GM20000 (cell line): ENCODE results near the gene ACOT9.
"Not testable (repeated sequence)": the region's sequence is repeated elsewhere in the genome, so short reads cannot be mapped to it uniquely, and the experiment has no call there.

ENCODE experiments used
- DNase-seq: peaks from one replicate; pipeline ENCODE4 v3.0.0; 2012; ENCODE audit warnings: low spot score
- CTCF ChIP-seq: IDR thresholded peaks from 2 replicates; pipeline ENCODE4 v1.5.1; 2012; ENCODE audit warnings: mild to moderate bottlenecking, control low read depth; ENCODE audit errors: extremely low read depth, missing control alignments

ACOT9 gene

GRCh38 chrX:23662853-23663252 is 80.2 kb downstream of the ACOT9 start:
- TF ChIP-seq CTCF: no peak
- DNase-seq: peak; percentile 36

DNA sequence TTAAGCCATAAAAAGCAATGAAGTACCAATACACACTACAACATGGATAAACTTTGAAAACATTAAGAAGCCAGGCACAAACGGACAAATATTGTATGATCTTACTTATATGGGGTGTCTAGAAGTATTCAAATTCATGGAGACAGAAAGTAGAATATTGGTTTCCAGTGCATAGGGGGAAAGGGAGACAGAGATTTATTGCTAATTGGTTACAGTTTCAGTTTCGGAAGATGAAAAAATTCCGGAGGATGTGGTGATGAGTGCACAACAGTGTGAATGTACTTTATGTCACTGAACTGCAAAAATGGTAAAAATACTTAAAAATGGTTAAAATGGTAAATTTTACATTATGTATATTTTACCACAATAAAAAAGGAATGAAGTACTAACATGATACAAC is 80.9 kb downstream of the ACOT9 start:
- DNase-seq: no peak

GRCh38 chrX:23661671-23662070 is 81.4 kb downstream of the ACOT9 start:
- DNase-seq: no peak
- TF ChIP-seq CTCF: no peak

More for the DNA sequence above, 80.9 kb downstream of the ACOT9 start:
- TF ChIP-seq CTCF: no peak

DNA sequence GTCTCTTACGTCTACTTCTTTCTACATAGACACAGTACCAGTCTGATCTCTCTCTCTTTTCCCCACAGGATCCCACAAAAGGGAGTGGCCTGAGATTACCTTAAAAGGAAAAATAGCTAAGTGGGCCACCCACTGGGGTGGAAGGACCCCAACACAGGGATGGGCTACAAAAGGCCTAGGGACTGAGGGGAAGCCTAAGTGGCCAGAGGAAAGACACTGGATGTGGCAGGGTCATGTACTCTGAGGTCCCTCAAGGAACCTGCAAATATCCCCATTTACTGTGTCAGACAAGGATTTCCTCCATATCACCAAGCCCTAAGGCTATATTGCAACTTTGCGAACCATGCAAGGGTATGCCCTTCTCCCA is 82.3 kb downstream of the ACOT9 start:
- no peak for DNase-seq

DNA sequence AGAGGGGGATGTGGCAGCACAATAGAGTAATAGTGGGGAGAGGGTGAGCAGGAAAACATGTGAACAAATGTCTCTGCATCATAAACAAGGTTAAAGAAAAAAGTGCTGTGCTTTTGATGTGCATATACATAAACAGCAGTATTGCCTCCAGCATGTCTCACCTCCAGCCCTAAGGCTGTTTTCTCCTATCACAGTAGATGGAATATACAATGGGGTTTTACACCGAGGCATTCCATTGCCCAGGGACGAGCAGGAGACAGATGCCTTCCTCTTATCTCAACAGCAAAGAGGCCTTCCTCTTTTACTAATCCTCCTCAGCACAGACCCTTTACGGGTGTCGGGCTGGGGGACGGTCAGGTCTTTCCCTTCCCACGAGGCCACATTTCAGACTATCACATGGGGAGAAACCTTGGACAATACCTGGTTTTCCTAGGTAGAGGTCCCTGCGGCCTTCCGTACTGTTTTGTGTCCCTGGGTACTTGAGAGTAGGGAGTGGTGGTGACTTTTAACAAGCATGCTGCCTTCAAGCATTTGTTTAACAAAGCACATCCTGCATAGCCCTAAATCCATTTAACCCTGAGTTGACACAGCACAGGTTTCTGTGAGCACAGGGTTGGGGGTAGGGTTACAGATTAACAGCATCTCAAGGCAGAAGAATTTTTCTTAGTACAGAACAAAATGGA is 82.9 kb downstream of the ACOT9 start:
- not testable (repeated sequence) for DNase-seq

More for the DNA sequence above, 82.3 kb downstream of the ACOT9 start:
- TF ChIP-seq CTCF: no peak

DNA sequence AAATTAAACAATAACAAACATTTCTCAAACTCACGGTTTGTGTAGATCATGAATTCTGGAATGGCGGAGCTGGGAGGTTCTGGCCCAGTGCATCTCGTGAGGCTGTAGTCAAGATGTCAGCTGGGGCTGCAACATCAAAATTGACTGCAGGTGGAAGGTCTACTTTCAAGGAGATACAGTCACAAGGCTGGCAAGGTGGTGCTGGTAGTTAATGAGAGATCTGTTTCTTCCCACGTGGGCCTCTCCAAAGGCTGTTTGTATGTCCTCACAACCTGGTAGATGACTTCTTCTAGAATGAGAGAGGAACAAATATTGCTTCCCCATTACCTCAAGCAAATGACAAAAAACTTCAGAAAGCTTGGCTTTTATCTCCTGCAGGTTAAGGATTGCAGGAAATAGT is 83.7 kb downstream of the ACOT9 start:
- DNase-seq: no peak

DNA sequence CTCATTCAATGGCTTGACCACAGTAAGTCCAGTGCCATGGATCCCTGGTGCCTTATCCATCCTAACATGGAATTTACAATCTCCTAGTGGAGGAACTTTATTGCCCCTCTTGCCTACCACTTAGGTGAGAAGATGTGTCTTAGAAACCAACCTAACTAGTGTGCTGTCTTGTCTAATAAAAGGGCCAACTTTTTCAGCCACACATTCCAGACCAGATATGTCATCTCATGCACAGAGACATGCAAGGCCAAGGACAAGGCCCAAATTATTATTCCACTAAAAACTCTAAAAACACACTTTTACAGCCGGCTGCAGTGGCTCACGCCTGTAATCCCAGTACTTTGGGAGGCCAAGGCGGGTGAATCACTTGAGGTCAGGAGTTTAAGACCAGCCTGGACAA is 86.4 kb downstream of the ACOT9 start:
- TF ChIP-seq CTCF: no peak
- no peak for DNase-seq

More for the DNA sequence above, 83.7 kb downstream of the ACOT9 start:
- no peak for TF ChIP-seq CTCF

GRCh38 chrX:23656091-23656490 is 87.0 kb downstream of the ACOT9 start:
- DNase-seq: no peak
- TF ChIP-seq CTCF: no peak
